Measurements from ENCODE around the gene NDUFS7.

Gene NDUFS7

DNA sequence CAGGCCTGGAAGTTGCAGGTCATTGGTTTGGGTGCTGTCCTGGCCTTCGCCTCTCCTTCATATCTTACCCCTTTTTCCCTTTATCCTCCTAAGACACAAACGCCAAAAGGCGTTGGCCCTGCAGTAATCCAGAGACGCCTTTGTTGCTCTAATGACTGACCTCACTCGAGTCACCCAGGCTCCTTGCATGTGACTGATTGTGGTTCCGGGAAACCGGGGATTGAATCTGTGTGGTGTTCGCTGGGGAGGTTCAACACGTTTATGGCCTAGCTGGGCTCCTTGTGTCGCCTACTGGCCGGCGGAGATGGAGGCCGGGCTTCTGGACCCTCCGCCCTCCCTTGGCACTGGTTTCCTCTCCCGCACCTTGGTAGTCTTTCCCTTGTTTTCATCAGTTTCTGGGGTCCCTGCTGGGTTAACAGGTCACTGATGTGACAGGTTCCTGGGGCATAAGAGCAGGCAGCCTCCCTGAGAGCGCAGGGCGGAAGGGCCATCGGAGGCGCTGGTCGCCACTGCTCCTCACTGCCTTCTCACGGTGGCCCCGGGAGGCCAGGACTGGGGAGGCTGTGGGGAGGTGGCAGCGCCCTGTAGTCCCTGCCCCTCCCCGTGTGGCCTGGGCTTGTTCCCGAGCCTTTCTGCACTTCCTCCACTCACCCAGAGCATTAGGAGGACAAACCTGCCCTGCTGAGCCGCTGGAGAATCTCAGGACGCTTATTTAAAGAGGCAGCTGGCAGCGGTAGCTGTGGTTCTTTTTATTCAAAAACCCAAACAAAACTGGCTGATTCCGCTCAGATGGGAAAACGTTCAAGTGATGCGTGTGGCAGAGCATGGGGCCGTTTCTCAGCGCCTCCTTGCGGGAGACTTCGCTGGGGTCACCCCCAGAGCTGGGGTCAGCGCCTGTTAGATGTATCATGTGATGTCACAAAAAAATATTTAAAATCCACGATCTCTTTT is 18.1 kb upstream of the NDUFS7 start:
- DNase-seq, result no peak

DNA sequence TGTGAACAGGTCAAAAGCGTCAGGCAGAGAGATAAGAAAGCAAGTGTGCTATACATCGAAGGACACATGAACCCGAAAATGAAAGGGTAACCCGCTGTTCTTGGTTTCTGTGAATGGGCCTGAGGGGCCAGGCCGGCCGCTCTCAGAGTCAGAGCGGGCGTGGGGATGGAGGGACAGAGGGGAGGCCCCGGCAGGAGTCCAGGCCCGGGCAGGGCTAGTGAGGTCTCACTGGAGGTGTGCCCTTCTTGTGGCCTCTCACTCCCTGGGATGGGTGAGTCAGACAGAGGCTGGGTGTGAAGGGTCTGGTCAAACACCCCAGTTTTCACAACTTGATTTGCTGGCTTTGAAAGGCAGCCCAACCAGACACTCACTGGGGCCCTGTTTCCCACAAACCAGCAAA is 17.4 kb upstream of the NDUFS7 start:
- no peak for DNase-seq

DNA sequence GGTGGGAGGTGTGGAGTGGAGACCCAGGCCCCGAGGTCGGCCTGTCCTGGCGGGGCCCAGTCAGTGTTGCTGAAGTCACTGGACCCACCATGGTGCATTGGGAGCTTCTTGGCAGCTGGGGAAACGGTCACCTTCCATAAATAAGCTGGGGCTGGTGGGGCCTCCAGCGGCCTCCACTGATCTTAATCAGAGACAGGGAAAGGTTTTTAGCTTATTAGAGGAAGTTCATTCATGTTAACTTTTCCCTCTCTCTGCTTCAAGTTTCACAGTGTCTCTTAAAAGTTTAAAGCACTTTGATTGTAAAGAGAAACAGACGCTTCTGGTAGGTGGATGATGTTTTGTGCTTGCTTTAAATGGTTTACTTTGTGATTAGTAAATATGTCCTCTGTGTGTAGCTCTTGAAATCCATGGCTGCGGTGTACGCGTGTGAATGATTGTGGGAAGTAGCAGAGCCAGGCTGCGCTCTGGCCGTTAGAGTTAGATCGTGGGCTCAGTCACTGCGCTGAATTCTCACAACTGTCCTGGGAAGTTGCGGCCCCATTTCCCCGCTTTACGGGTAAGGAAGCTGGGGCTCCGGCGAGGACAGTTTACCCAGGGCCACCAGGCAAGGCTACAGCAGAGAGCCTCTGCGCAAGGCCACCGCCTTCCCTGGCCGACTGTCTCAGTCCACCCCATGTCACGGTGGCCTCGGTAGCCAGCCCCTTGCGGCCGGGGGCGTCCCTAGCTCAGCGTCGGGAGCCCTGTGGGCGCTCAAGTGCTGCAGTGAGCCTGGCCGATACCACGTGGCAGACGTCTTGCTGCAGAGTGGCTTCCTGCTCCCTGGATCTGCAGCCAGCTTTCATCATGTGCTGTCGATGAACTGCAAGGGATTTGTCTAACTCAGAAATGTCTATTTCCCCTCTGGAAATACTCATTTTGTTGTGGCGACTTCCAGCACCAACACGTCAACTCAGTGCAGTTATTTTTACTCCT is 16.5 kb upstream of the NDUFS7 start:
- no peak for DNase-seq

DNA sequence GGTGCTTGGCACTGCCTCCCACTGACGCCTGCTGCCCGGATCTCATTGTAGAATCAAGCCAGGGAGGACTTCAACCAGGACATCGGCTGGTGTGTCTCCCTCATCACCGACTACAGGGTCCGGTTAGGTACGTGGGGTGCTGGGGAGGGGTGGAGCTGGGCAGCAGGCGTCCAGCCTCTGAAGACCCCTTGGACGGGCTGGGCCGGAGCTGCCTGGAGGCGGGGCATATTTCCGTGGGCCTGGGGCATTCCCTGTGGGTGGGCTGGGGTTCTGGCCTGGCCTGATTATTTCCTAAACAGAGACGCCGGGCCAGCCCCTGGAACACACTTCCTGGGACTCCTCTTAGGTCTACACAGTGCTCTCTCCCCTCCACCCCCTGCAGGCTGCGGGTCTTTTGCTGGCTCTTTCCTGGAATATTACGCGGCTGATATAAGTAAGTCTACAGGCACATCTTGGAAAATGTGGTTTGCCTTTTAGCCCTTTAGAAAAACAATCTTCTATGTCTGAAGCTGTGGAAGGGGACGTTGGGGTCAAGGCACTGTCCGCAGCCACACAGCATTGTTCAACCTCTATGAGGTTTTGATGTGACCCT is 14.4 kb upstream of the NDUFS7 start:
- no peak for DNase-seq

DNA sequence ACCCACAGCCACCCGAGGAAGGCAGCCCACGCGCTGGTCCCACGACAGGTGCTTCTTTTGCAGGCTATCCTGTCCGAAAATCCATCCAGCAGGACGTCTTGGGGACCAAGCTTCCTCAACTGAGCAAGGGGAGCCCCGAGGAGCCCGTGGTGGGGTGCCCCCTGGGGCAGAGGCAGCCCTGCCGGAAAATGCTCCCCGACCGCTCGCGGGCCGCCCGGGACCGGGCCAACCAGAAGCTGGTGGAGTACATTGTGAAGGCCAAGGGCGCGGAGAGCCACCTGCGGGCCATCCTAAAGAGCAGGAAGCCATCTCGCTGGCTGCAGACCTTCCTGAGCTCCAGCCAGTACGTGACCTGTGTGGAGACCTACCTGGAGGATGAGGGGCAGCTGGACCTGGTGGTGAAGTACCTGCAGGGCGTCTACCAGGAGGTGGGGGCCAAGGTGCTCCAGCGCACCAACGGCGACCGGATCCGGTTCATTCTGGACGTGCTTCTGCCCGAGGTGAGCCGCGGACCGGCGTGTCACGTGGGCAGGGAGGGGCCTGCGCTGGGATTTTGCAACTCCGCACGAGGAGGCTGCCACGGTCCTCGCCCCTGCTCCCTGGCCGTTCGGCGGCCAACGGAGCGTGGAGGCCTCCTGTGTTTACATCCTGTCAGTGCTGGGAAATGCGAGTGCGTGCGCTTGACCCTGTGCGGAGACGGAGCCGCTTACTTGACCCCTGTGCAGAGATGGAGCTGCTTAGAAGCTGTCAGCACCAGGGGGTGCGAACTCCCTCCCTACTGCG is 12.9 kb upstream of the NDUFS7 start:
- no peak for DNase-seq

DNA sequence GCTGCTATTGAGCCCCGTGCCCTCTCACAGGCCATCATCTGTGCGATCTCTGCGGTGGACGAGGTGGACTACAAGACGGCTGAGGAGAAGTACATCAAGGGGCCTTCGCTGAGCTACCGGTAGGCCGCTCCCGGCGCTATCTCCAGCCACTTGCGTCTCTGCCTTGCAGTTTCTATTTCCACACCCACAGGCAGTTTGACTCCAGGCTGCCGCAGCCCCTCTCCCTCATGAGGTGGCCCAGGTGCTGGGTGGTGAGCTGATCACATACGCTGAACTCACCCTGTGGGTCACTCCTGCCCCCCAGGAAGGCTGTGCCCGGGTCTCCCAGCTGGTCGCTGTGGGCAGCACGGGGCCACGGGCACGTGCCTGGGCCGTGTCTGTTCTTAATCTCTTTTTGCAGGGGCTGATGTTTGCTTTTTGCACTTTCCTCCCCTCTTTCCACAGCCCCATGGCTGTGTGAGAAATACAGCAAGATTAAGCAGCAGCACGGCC is 10.6 kb upstream of the NDUFS7 start:
- no peak for DNase-seq

DNA sequence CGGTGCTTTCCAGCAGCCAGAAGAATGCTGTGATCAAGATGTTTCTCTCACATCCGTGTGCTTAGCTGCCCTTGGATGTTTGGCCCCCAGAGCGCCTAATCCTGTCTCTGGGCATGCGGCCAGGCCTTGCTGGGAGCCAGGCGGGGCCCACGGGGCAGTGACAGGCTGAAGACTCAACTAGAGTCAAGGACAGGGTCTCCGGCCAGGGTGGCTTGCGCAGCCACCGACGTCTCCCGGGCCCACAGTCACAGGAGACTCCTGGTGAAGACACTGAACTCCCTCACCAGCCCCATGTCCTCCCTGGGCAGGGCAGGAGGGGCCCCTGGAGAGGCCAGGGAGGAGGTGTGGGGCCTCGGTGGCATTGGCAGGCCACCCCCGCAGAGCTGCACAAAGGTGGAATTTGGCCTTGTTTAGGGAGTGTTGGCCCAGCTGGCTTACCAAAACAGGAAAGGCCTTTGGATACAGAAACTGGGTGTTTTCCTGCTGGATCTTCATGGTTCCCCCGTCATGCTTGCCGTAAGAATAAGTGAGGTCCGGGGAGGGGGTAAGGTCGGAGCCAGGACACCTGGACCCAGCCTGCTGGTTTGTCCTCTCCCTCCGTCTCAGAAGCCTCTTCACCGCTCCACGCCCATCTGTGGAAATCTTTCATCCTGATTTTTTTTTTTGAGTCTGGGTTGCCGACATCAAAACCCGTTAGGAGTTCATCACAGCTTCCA is 10.0 kb upstream of the NDUFS7 start:
- DNase-seq, result no peak

DNA sequence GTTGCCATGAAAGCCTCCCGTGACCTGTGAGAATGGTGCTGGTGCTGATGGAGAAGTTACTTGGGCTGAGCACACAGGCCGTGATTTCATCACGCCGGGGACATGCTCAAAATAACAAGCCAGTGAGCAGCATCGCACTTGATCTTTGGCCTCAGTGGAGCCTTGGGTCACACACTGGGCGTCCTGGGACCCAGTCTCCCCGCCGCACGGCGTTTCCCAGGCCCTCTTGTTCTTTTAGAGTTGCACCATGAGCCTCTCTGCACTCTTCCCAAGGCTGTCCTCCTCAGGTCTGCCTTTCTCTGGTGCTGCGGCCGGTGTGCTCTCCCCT is 9.5 kb upstream of the NDUFS7 start:
- no peak for DNase-seq

DNA sequence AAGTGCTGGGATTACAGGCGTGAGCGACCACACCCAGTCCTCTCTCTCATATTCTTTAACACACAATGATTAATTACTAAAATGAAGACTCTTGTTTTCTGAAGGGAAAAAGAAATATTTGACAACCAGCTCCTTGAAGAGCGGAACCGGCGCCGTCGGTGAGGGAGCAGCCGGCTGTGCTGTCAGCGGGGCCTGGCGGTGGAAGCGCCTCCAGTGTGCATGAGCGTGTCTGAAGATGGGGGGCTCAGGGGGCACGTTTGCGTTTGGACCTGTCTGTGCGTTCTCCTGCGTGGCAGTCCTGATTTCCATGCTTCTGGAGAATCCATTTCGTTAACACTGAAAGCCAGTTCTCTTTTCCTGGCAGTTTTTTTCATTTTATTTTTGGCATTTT is 7.3 kb upstream of the NDUFS7 start:
- DNase-seq, result no peak

DNA sequence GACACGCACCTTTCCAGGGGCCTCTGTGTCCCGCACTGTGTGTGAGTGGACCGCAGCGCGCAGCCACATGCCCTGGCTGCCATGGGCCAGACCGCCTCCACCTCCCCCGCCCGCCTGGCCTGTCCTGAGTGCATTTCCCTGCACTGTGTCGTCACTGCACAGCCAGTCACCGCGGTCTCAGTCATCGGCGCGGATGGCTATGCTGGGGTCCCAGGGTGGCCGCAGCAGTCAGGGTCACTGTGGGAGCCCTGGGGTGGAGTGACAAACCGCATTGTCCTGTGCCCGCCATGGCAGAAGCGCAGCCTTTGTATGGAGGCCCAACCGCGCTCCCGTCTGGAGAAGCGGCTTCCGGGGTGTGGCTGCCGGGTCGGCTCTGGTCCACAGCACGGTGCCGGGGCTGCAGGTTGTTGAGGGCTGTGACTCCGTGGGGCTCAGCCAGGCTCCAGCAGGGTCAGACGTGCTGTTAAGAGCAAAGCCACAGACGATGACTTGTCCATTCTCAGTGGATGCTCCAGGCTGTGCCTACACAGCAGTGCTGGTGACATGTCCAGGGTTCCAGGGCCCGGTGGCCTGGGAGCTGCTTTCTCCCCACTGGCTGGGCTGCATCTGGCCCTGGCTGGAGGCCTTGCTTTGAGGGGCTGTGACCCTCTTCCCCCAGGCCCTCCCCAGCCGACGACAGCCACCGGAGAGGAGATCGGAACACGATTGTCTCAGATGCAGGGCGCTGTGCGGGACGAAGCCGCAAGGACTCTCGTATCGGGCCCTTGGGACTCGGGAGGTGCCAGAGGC is 6.3 kb upstream of the NDUFS7 start:
- no peak for DNase-seq

DNA sequence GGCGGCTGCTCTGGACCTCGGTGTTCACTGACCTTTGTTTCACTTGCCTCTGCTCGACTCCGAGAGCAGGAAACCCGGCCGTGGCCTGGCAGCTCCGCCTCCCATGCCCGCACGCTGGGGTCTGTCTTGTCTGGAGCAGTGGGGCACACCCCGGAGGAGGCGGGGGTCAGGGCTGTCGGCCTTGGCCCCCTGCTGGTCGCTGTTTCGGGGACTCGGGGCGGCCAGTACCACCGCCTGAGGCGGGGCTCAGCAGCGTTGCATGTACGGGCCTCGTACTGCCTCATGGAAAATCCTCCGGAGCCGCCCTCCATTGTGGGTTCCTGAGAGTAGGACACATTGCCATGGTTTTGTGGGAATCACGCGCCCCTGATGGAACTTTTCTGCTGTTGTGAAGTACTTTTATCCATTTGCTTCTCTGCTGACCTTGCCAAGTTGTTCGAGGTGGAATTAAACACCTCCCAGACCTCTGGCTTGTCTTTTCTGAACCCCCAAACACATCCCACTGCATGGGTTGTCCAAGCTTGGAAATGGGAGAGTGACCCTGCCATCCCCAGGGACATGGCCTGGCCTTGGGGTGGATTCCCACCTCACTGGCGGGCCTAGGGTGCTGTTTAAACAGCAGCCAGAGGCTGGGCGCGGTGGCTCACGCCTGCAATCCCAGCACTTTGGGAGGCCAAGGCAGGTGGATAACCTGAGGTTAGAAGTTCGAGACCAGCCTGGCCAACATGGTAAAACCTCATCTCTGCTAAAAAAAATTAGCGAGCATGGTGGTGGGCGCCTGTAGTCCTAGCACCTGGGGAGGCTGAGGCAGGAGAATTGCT is 5.5 kb upstream of the NDUFS7 start:
- DNase-seq, result no peak

DNA sequence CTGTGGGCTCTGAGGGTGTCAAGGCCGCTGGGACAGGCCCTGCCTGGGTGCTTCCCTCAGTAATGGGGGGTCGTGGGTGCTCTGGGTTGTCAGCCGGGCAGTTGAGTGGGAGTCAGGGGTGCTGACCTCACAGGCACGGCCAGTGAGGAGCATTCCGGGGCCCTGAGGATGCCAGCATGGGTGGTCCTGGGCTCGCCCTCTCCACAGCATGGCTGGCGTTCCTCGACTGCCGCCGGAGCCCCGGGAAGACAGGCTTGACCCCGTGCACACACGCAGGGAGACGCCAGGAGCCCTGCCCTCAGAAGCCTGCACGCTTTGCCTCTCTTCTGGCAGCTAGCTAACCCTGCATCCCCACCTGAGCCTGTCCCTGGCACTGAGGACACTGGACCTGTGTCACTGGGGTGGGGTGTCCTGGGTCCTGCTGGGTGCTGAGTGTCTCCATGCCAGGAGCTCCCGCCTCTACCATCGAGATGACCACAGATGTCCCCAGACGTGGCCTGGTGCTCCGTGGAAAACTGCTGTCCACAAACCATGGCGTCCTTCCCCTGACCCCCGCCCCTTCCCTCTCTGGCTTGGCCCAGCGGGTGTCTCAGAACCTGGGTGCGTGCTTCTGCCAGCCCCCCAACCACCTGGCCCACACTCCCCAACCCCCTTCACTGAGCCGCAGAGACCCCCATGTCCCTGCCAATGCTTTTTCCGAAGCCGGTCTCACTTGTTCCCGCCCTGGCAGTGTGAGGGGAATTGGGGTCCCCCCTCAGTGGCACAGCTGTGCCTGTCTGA is 4.4 kb upstream of the NDUFS7 start:
- DNase-seq, result no peak

DNA sequence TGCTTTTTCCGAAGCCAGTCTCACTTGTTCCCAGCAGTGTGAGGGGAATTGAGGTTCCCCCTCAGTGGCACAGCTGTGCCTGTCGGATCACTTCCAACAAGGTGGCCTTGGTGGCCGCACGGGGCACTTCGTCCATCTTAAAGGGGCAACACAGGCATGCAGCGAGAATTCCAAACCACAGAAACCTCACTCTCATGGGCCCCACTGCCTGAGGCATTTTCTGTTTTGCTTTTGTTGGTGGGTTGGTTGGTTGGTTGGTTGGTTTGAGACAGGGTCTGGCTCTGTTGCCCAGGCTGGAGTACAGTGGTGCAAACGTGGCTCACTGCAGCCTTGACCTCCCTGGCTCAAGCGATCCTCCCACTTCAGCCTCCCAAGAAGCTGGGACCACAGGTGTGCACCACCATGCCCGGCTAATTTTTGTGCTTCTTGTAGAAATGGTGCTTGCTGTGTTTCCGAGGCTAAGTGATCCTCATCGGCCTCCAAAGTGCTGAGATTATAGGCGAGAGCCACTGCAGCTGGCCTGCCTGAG is 3.7 kb upstream of the NDUFS7 start:
- no peak for DNase-seq

DNA sequence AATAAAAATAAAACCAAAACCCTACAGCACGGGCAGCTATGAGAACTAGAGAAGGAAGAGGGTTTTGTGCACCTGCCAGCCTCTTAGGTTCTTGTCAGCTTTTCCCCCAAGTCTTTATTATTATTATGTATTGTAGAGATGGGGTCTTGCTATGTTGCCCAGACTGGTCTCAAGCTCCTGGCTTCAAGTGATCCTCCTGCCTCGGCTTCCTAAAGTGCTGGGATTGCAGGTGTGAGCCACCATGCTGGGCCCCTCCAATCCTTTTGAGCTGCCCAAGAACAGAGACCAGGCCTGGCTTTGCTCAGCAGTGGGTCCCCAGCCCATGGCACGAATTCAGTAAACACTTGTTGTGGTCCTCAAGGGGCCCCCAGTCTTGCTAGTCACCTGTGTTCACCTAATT is 1.5 kb upstream of the NDUFS7 start:
- DNase-seq, result no peak

DNA sequence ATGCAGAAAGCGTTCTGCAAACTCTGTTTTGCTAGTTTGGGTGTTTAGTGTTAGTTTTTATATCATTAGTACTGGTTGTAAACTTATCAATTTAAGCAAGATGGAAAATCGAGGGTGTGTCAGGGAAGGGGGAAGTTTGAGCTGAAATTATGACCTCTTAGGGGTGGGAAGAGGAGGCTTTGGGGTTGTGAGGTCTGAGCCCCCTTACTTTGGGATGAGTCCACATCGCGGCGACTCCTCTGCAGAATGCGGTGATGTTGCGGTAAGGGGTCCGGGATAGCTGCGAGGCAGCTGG is 743 bp upstream of the NDUFS7 start:
- DNase-seq, result no peak

DNA sequence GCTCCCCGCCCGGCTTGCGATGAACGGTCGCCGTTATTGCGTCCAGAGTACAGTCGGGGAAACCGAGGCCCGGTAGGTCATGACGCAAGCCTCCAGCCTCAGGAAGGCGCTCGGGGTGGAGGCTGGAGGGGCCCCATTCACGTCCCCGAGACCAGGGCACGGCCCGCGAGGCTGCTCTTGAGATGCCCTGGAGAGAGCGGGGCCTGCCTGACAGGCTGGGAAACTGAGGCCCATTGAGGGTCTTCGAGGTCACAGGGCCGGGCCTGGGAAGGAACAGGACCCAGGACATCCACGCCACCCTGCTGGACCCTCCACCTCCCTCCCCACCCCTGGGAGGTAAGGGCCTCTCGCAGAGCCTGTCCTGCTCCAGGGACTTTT is 367 bp downstream of the NDUFS7 start:
- no peak for DNase-seq

DNA sequence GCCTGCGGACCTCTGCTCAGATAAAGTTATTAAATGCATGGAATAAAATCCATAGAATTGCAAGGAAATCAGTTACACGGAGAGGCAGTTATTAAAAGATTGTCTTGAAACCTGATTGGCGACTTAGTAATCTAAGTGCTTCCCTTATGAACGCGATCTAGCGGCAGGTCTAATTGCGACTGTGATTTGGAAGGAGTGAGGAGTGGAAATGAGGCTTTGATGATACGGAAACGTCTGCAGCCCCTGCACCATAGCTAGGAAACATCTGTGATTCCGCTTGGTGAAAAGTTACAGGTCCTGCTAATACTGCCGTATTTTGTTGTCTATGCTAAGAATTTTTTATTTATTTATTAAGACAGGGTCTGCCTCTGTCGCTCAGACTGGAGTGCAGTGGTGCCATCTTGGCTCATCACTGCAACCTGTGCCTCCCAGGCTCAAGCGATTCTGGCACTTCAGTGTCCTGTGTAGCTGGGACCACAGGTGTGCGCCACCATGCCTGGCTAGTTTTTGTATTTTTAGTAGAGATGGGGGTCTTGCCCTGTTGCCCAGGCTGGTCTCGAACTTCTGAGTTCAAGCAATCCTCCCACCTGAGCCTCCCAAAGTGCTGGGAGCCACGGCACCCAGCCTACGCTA is 887 bp downstream of the NDUFS7 start:
- DNase-seq, result no peak

DNA sequence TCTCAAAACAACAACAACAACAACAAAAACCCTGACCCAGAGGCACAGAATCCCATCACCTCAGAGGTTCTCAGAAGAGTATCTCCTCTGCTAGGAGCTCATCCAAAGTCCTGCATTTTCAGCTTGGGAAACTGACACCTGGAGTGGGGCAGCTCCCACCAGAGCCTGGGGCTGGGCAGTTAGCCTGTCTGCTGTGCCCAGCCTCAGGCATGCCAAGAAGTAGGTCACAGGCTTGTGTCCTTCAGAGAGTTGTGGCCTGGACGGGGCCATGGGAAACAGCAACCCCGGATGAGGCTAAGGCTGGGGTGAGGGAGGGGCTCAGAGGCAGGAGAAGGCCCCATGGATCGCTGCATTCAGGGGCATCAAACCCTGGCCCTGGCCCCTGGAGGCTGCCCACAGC is 2.1 kb downstream of the NDUFS7 start:
- DNase-seq, result no peak
